ENCODE results near the gene RFTN1. TPM values are rescaled to one million over a fixed set of nuclear protein-coding genes. Genes with fewer than 3 reads are reported as not detected.

Gene RFTN1
- total and polyA plus RNA-seq, 5 experiments from 2014 or later, result 35.3 to 61.8 (median 44.2) TPM

- ATAC-seq (no peak), DNase-seq (no peak)
- peak overlapping the region; percentile 47 to 81 (median 69) for H3K4me3 Mint-ChIP-seq
- peaks cover 3 to 19% (median 14%) of the 10 kb centered on the region in 3 donors for H3K36me3 Mint-ChIP-seq
- peaks cover 36 to 97% (median 78%) of the 10 kb centered on the region in 4 donors for H3K4me1 Mint-ChIP-seq
- no peaks in the 10 kb centered on the region for H3K9me3 Mint-ChIP-seq
- POLR2A ChIA-PET, result interaction anchor here (0.6 to 4.7 kb wide), 6 partner anchors 12 to 30 kb away, joined by 3 to 42 read pairs (median 8); partner anchors contain the start of gene RFTN1
- peak overlapping the region; percentile 49 to 95 (median 90) for H3K27ac Mint-ChIP-seq
- no peaks in the 10 kb centered on the region for H3K27me3 Mint-ChIP-seq
Observed at GRCh38 chr3:16481546-16481897, 32.0 kb downstream of the RFTN1 start.

- H3K36me3 Mint-ChIP-seq, result peaks cover 4 to 23% (median 19%) of the 10 kb centered on the region in 3 donors
- DNase-seq (peak in 3 of 10 donors; percentile 13 to 66 (median 51)), ATAC-seq (peak; percentile 56 to 58)
- H3K9me3 Mint-ChIP-seq, result no peaks in the 10 kb centered on the region
- no peaks in the 10 kb centered on the region for H3K27me3 Mint-ChIP-seq
- H3K4me3 Mint-ChIP-seq, result peak overlapping the region; percentile 47 to 81 (median 69)
- POLR2A ChIA-PET, result interaction anchor here (0.6 to 4.7 kb wide), 5 partner anchors 12 to 179 kb away, joined by 3 to 42 read pairs (median 13); partner anchors contain the start of gene RFTN1
- peak overlapping the region; percentile 49 to 95 (median 90) for H3K27ac Mint-ChIP-seq
- peaks cover 34 to 97% (median 78%) of the 10 kb centered on the region in 4 donors for H3K4me1 Mint-ChIP-seq
Observed at GRCh38 chr3:16480861-16481545, 32.5 kb downstream of the RFTN1 start.

GRCh38 chr3:16478516-16478915, 35.0 kb downstream of the RFTN1 start:
- H3K4me1 Mint-ChIP-seq, result peaks cover 34 to 95% (median 76%) of the 10 kb centered on the region in 4 donors
- H3K9me3 Mint-ChIP-seq, result no peaks in the 10 kb centered on the region
- peak overlapping the region in 9 of 10 donors; percentile 2 to 95 (median 68) for H3K27ac Mint-ChIP-seq
- ATAC-seq (no peak), DNase-seq (no peak)
- no peaks in the 10 kb centered on the region for H3K27me3 Mint-ChIP-seq
- POLR2A ChIA-PET, result interaction anchor here (0.6 to 2.4 kb wide), 3 partner anchors 34 to 214 kb away, joined by 3 to 9 read pairs (median 3); partner anchors contain the start of genes DPH3 and RFTN1
- peaks cover 8 to 33% (median 25%) of the 10 kb centered on the region in 3 donors for H3K36me3 Mint-ChIP-seq
- H3K4me3 Mint-ChIP-seq, result no peak overlapping the region

- Mint-ChIP-seq H3K27ac (peak overlapping the region in 5 of 10 donors; percentile 28 to 76 (median 69)), H3K4me3 (no peak overlapping the region), H3K9me3 (no peaks in the 10 kb centered on the region), H3K27me3 (no peaks in the 10 kb centered on the region), H3K36me3 (peaks cover 8 to 39% (median 29%) of the 10 kb centered on the region in 3 donors), H3K4me1 (peaks cover 25 to 93% (median 68%) of the 10 kb centered on the region in 4 donors)
- ATAC-seq (no peak), DNase-seq (no peak)
- POLR2A ChIA-PET, result interaction anchor here (0.9 to 2.4 kb wide), 3 partner anchors 10 to 213 kb away, joined by 3 to 9 read pairs (median 3); partner anchors contain the start of genes DPH3 and RFTN1
Observed at GRCh38 chr3:16477521-16477920, 36.0 kb downstream of the RFTN1 start.

- no peaks in the 10 kb centered on the region for H3K27me3 Mint-ChIP-seq
- H3K9me3 Mint-ChIP-seq, result no peaks in the 10 kb centered on the region
- POLR2A ChIA-PET, result interaction anchor here (0.8 to 2.4 kb wide), 4 partner anchors 9 to 213 kb away, joined by 3 to 9 read pairs (median 3); partner anchors contain the start of genes DPH3 and RFTN1
- H3K4me3 Mint-ChIP-seq, result no peak overlapping the region
- DNase-seq (no peak), ATAC-seq (no peak)
- H3K27ac Mint-ChIP-seq, result peak overlapping the region in 6 of 10 donors; percentile 28 to 76 (median 66)
- peaks cover 20 to 92% (median 64%) of the 10 kb centered on the region in 4 donors for H3K4me1 Mint-ChIP-seq
- H3K36me3 Mint-ChIP-seq, result peaks cover 8 to 43% (median 34%) of the 10 kb centered on the region in 3 donors
Observed at GRCh38 chr3:16477056-16477455, 36.4 kb downstream of the RFTN1 start.

GRCh38 chr3:16476636-16477035, 36.9 kb downstream of the RFTN1 start:
- H3K27ac Mint-ChIP-seq, result peak overlapping the region in 8 of 10 donors; percentile 2 to 69 (median 19)
- H3K27me3 Mint-ChIP-seq, result no peaks in the 10 kb centered on the region
- peaks cover 0 to 2% (median 0%) of the 10 kb centered on the region in 9 donors for H3K9me3 Mint-ChIP-seq
- H3K4me3 Mint-ChIP-seq, result peak overlapping the region in 2 of 10 donors; percentile 5 to 41
- peaks cover 8 to 48% (median 38%) of the 10 kb centered on the region in 3 donors for H3K36me3 Mint-ChIP-seq
- POLR2A ChIA-PET, result interaction anchor here (0.8 to 2.4 kb wide), 3 partner anchors 36 to 213 kb away, joined by 3 to 9 read pairs (median 3); partner anchors contain the start of genes DPH3 and RFTN1
- DNase-seq, result peak in 1 of 10 donors; percentile 9
- H3K4me1 Mint-ChIP-seq, result peaks cover 18 to 90% (median 60%) of the 10 kb centered on the region in 4 donors
- ATAC-seq, result no peak

GRCh38 chr3:16475766-16476165, 37.7 kb downstream of the RFTN1 start:
- Mint-ChIP-seq H3K9me3 (peaks cover 0 to 2% (median 0%) of the 10 kb centered on the region in 9 donors), H3K27ac (peak overlapping the region in 5 of 10 donors; percentile 30 to 83 (median 48)), H3K4me1 (peaks cover 14 to 82% (median 52%) of the 10 kb centered on the region in 4 donors), H3K4me3 (peak overlapping the region in 2 of 10 donors; percentile 34 to 35), H3K27me3 (no peaks in the 10 kb centered on the region), H3K36me3 (peaks cover 13 to 55% (median 43%) of the 10 kb centered on the region in 3 donors)
- ATAC-seq, result no peak
- POLR2A ChIA-PET, result no interaction called here
- no peak for DNase-seq

GRCh38 chr3:16474920-16475319, 38.6 kb downstream of the RFTN1 start:
- POLR2A ChIA-PET, result interaction anchor here (2.2 kb wide), 1 partner anchor 8 kb away, joined by 5 read pairs; no protein-coding TSS in a partner anchor
- Mint-ChIP-seq H3K4me1 (peaks cover 15 to 80% (median 50%) of the 10 kb centered on the region in 4 donors), H3K4me3 (peak overlapping the region in 1 of 10 donors; percentile 24), H3K27me3 (no peaks in the 10 kb centered on the region), H3K27ac (peak overlapping the region in 1 of 10 donors; percentile 44), H3K9me3 (peaks cover 0 to 7% (median 0%) of the 10 kb centered on the region in 9 donors), H3K36me3 (peaks cover 20 to 63% (median 52%) of the 10 kb centered on the region in 3 donors)
- DNase-seq (no peak), ATAC-seq (no peak)

GRCh38 chr3:16474216-16474615, 39.3 kb downstream of the RFTN1 start:
- POLR2A ChIA-PET, result interaction anchor here (2.2 kb wide), 1 partner anchor 8 kb away, joined by 5 read pairs; no protein-coding TSS in a partner anchor
- ATAC-seq (no peak), DNase-seq (no peak)
- Mint-ChIP-seq H3K27ac (peak overlapping the region in 1 of 10 donors; percentile 60), H3K9me3 (peaks cover 0 to 7% (median 0%) of the 10 kb centered on the region in 9 donors), H3K36me3 (peaks cover 20 to 63% (median 48%) of the 10 kb centered on the region in 3 donors), H3K4me3 (no peak overlapping the region), H3K4me1 (peaks cover 18 to 78% (median 54%) of the 10 kb centered on the region in 4 donors), H3K27me3 (no peaks in the 10 kb centered on the region)

GRCh38 chr3:16472593-16472992, 40.9 kb downstream of the RFTN1 start:
- no peak overlapping the region for H3K4me3 Mint-ChIP-seq
- POLR2A ChIA-PET, result no interaction called here

GRCh38 chr3:16471897-16472296, 41.6 kb downstream of the RFTN1 start:
- peaks cover 30 to 79% (median 67%) of the 10 kb centered on the region in 4 donors for H3K4me1 Mint-ChIP-seq
- POLR2A ChIA-PET, result no interaction called here
- H3K27ac Mint-ChIP-seq, result no peak overlapping the region
- no peak for ATAC-seq
- H3K27me3 Mint-ChIP-seq, result no peaks in the 10 kb centered on the region
- no peak for DNase-seq
- H3K9me3 Mint-ChIP-seq, result peaks cover 0 to 7% (median 0%) of the 10 kb centered on the region in 9 donors
- peaks cover 16 to 55% (median 41%) of the 10 kb centered on the region in 3 donors for H3K36me3 Mint-ChIP-seq
- H3K4me3 Mint-ChIP-seq, result no peak overlapping the region

More at GRCh38 chr3:16472593-16472992, 40.9 kb downstream of the RFTN1 start:
- H3K36me3 Mint-ChIP-seq, result peaks cover 20 to 57% (median 44%) of the 10 kb centered on the region in 3 donors
- H3K27ac Mint-ChIP-seq, result peak overlapping the region in 2 of 10 donors; percentile 25 to 35
- H3K9me3 Mint-ChIP-seq, result peaks cover 0 to 7% (median 0%) of the 10 kb centered on the region in 9 donors
- DNase-seq (no peak), ATAC-seq (no peak)
- no peaks in the 10 kb centered on the region for H3K27me3 Mint-ChIP-seq
- H3K4me1 Mint-ChIP-seq, result peaks cover 29 to 79% (median 65%) of the 10 kb centered on the region in 4 donors

GRCh38 chr3:16470590-16470989, 42.9 kb downstream of the RFTN1 start:
- Mint-ChIP-seq H3K27me3 (no peaks in the 10 kb centered on the region), H3K36me3 (peaks cover 12 to 48% (median 30%) of the 10 kb centered on the region in 3 donors), H3K4me3 (no peak overlapping the region), H3K4me1 (peaks cover 27 to 72% (median 65%) of the 10 kb centered on the region in 4 donors), H3K9me3 (peaks cover 0 to 7% (median 0%) of the 10 kb centered on the region in 9 donors), H3K27ac (peak overlapping the region in 4 of 10 donors; percentile 26 to 69 (median 43))
- no peak for ATAC-seq
- no peak for DNase-seq
- POLR2A ChIA-PET, result interaction anchor here (4.1 kb wide), 1 partner anchor 11 kb away, joined by 13 read pairs; no protein-coding TSS in a partner anchor

Data from naive thymus-derived CD8-positive, alpha-beta T cell (primary cell).